NCI-H2029 treated with DMSO at 0.1 percent for 48 hours (cell line): Measurements from ENCODE around the gene DHX32.
"Not testable (repeated sequence)": the region's sequence is repeated elsewhere in the genome, so short reads cannot be mapped to it uniquely, and the experiment has no call there.

Experiments
- DNase-seq: peaks from one replicate; lab custom pipeline; 2025; lab: John Stamatoyannopoulos, UW

The DHX32 gene, protein sequence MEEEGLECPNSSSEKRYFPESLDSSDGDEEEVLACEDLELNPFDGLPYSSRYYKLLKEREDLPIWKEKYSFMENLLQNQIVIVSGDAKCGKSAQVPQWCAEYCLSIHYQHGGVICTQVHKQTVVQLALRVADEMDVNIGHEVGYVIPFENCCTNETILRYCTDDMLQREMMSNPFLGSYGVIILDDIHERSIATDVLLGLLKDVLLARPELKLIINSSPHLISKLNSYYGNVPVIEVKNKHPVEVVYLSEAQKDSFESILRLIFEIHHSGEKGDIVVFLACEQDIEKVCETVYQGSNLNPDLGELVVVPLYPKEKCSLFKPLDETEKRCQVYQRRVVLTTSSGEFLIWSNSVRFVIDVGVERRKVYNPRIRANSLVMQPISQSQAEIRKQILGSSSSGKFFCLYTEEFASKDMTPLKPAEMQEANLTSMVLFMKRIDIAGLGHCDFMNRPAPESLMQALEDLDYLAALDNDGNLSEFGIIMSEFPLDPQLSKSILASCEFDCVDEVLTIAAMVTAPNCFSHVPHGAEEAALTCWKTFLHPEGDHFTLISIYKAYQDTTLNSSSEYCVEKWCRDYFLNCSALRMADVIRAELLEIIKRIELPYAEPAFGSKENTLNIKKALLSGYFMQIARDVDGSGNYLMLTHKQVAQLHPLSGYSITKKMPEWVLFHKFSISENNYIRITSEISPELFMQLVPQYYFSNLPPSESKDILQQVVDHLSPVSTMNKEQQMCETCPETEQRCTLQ

GRCh38 chr10:125881192-125881591, at the start of gene DHX32:
TSS of gene DHX32 (minus strand) at chr10:125881292. CDS start at chr10:125880824, 468 bp downstream.
- DNase-seq = no peak

GRCh38 chr10:125929618-125930017, 48.5 kb upstream of the DHX32 start:
- DNase-seq = no peak

GRCh38 chr10:125928928-125929585, 48.0 kb upstream of the DHX32 start:
- DNase-seq = no peak

GRCh38 chr10:125927265-125927664, 46.2 kb upstream of the DHX32 start:
- DNase-seq = not testable (repeated sequence)

- DNase-seq = no peak
These were observed 45.2 kb upstream of the DHX32 start for GRCh38 chr10:125926247-125926646.

GRCh38 chr10:125925262-125925834, 44.3 kb upstream of the DHX32 start:
- no peak for DNase-seq

GRCh38 chr10:125921643-125922306, 40.7 kb upstream of the DHX32 start:
- not testable (repeated sequence) for DNase-seq

GRCh38 chr10:125917704-125918361, 36.7 kb upstream of the DHX32 start:
- DNase-seq = not testable (repeated sequence)

- DNase-seq = no peak
These were observed 35.9 kb upstream of the DHX32 start for GRCh38 chr10:125916977-125917376.

DNA sequence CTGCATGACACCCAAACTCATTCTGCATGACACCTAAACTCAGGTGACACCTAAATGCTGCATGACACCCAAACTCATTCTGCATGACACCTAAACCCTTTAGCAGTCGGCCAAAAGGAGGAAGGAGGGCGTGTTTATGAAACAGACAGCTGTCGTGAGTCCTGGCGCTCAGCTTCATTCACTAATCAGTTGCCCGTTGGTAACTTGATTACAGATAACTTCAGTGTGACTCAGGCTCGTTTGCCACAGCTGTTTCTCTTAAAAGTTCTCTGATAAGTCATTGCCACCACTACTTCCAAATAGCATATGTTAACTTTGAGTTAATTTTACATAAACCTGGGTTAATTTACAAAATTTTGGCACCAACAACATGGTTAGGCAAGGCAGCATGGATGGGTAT, 32.2 kb upstream of the DHX32 start:
- DNase-seq = not testable (repeated sequence)

DNA sequence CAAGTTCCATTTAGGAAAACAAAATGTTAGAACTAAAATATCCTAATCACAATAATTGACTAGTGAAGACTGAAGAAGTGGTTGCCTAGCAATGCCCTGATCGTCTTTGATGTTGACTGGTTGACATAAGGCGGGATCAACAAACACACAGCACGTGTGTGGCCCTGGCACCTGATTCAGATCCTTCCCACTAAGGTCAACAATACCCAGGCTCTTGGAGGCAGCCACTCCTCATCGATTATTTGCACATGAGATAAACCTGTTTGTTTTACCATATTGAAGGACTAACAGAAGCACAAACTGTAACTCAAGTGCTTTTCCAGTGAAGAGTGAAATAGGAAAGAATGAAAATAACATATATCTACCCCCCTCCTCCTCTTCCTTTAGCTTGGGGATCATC, 30.9 kb upstream of the DHX32 start:
- peak; percentile 87 for DNase-seq

GRCh38 chr10:125911145-125911544, 30.1 kb upstream of the DHX32 start:
- no peak for DNase-seq

DNA sequence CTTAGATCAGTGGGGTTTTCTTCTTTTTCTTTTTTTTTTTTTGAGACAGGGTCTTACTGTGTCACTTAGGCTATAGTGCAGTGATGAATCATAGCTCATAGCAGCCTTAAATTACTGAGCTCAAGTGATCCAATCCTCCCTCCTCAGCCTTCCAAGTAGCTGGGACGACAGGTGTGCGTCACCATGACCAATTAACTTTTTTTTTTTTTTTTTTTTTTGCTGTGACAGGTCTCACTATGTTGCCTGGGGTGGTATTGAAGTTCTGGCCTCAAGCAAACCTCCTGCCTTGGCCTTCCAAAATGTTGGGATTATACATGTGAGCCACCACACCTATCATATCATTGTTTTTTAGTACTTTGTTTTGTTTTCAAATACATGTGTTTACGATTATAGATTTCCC, 28.4 kb upstream of the DHX32 start:
- not testable (repeated sequence) for DNase-seq

DNA sequence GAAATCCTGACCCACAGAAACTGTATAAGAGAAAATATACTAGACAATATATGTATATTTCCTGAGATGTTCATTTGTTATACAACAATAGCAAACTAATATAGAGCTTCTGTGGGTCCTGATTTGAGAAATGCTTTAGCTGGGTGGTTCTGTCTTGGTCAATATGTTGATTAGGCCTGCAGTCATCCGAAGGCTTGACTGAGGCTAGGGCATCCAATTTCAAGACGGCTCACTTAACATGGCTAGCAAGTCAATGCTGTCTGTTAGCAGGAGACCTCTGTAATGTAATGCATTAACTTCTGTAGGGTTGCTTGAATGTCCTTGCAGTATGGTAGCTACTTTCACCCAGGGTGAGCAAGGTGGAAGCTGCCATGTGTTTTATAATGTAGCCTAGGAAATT, 27.7 kb upstream of the DHX32 start:
- DNase-seq = not testable (repeated sequence)

- peak; percentile 34 for DNase-seq
These were observed 26.5 kb upstream of the DHX32 start for GRCh38 chr10:125907598-125907997.

- not testable (repeated sequence) for DNase-seq
These were observed 24.2 kb upstream of the DHX32 start for GRCh38 chr10:125905069-125905994.

GRCh38 chr10:125903135-125903640, 22.1 kb upstream of the DHX32 start:
- DNase-seq = not testable (repeated sequence)

DNA sequence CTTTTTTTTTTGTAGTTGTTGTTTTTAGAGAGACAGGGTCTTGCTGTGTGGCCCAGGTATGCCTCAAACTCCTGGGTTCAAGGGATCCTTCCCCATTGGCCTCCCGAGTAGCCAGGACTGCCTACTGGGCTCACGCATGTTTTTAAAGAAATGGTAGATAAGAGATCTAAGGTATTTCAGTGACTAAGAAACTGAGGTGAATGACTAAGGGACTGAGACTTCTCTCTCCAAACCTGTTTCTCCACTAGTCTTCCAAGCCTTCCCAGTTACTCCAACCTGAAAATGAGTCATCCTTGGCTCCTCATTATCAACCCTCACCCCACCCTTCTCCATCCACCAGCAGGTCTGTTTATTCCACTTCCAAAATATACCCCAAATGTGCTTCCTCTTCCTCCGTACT, 19.9 kb upstream of the DHX32 start:
- not testable (repeated sequence) for DNase-seq

- DNase-seq = not testable (repeated sequence)
These were observed 16.2 kb upstream of the DHX32 start for GRCh38 chr10:125897317-125897716.
